ENCODE results near the gene PRRG3.
"Not testable (repeated sequence)": the region's sequence is repeated elsewhere in the genome, so short reads cannot be mapped to it uniquely, and the experiment has no call there.

PRRG3 gene

DNA sequence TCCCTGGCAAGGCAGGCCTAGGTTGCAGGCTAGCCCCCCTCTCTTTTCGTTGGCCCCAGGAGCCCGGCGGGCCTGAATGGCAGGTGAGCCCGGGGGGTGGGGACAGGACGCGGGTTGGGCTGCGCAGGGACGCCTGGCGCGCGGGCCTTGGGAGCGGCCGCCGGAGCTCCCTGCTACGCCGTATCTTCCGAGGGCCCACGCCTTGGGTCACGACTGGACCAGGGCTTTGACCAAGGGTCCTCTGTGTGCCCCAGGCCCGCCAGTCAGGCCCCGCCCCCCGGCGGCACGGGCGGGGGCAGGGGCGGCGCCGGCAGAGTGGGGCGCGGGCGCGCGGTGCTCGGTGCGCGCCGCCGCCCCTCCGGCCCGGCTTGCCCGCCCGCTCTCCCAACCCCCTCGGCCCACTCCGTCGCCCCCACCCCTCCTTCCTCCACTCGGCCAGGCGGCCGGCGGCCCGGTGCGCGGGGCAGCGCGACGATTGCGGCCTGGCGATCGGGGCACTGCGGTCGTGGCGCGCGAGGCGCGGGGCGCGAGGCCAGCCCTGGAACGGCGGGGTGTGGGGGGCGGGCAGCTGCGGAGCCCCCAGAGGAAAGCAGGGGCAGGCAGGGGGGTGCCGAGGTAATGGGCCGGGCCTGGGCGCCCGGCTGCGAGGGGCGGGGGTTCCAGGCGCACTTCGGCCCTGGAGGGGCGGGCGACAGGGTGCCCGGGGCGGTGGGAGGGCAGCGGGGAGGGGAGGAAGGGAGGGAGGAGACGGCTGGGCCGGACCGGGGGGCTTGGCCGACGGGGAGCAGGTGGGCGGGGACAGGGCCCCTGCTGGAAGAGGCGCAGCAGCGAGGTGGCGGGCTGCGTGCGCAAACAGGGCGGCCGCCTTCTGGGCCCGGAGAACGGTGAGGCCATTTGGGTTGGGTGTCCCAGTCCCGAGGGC lies at the start of gene PRRG3:
TSS of gene PRRG3 (plus strand) at position 798 of the 922 bp plus-strand sequence. CDS start 3,357 bp downstream, outside the sequence.
- Mint-ChIP-seq H3K27me3 (peaks cover 19% of the 10 kb centered on the region), H3K4me3 (no peak within 1 kb of the TSS), H3K27ac (no peak within 1 kb of the TSS), H3K36me3 (ENCODE audit: low read depth) (no peaks in the 10 kb centered on the region), H3K4me1 (ENCODE audit: low read depth) (no peaks in the 10 kb centered on the region), H3K9me3 (no peaks in the 10 kb centered on the region)

DNA sequence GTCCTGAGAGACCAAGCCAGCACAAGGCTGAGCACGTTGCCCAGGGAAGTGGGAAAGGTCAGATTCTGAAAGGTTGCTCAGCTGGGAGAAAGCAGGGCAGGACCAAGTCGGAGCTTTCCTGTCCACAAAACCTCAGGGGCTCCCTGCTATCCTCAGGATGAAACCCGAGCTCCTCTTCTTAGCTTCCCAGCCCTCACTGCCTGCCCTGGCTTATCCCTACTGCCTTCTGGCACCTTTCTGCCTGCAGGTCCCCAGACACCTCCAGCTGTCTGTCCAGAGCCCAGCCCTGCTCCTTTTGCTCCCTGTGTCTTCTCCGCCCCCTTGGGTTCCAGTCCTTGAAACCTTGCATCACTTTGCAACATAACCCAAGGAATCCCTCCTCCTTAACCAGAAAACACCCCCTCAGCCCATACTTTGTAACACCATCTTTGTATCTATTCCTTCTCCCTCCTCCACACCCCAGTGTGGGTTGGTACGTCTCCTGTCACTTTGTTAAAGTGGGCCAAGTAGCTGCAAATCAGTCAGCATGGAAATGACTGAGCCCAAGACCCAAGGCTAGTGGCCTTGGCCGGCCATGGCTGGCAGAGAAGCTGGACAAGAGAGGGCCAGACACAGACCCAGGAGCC lies 20.0 kb upstream of the PRRG3 start:
- Mint-ChIP-seq H3K4me1 (ENCODE audit: low read depth) (no peaks in the 10 kb centered on the region), H3K36me3 (ENCODE audit: low read depth) (no peaks in the 10 kb centered on the region), H3K27ac (no peak overlapping the region), H3K9me3 (no peaks in the 10 kb centered on the region), H3K4me3 (no peak overlapping the region), H3K27me3 (no peaks in the 10 kb centered on the region)

GRCh38 chrX:151676196-151676595 lies 19.1 kb upstream of the PRRG3 start:
- Mint-ChIP-seq H3K4me3 (no peak overlapping the region), H3K9me3 (no peaks in the 10 kb centered on the region), H3K27ac (no peak overlapping the region), H3K4me1 (ENCODE audit: low read depth) (no peaks in the 10 kb centered on the region), H3K27me3 (no peaks in the 10 kb centered on the region), H3K36me3 (ENCODE audit: low read depth) (no peaks in the 10 kb centered on the region)

GRCh38 chrX:151679798-151680402 lies 15.4 kb upstream of the PRRG3 start:
- Mint-ChIP-seq H3K27ac (no peak overlapping the region), H3K4me1 (ENCODE audit: low read depth) (no peaks in the 10 kb centered on the region), H3K4me3 (no peak overlapping the region), H3K27me3 (peaks cover 3% of the 10 kb centered on the region), H3K36me3 (ENCODE audit: low read depth) (no peaks in the 10 kb centered on the region), H3K9me3 (no peaks in the 10 kb centered on the region)

- Mint-ChIP-seq H3K27ac (no peak overlapping the region), H3K9me3 (no peaks in the 10 kb centered on the region), H3K36me3 (ENCODE audit: low read depth) (no peaks in the 10 kb centered on the region), H3K4me1 (ENCODE audit: low read depth) (no peaks in the 10 kb centered on the region), H3K27me3 (peaks cover 3% of the 10 kb centered on the region), H3K4me3 (no peak overlapping the region)
These were observed 14.5 kb upstream of the PRRG3 start for GRCh38 chrX:151680805-151681204.

DNA sequence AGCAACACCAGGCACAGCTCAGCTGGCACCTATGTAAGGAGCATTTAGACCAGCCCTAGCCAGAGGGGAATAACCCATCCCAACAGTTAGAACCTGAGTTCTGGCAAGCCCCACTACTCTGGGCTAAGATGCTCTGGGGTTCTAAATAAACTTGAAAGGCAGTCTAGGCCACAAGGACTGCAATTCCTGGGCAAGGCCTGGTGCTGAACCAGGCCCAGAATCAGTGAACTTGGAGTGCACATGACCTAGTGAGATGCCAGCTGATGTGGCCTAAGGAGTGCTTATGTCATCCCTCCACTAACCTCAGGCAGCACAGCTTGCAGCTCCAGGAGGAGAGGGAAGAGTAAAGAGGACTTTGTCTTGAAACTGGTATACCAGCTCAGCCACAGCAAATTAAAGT lies 7.6 kb upstream of the PRRG3 start:
- Mint-ChIP-seq H3K4me1 (ENCODE audit: low read depth) (no peaks in the 10 kb centered on the region), H3K36me3 (ENCODE audit: low read depth) (no peaks in the 10 kb centered on the region), H3K27me3 (no peaks in the 10 kb centered on the region), H3K27ac (no peak overlapping the region), H3K4me3 (no peak overlapping the region), H3K9me3 (no peaks in the 10 kb centered on the region)

DNA sequence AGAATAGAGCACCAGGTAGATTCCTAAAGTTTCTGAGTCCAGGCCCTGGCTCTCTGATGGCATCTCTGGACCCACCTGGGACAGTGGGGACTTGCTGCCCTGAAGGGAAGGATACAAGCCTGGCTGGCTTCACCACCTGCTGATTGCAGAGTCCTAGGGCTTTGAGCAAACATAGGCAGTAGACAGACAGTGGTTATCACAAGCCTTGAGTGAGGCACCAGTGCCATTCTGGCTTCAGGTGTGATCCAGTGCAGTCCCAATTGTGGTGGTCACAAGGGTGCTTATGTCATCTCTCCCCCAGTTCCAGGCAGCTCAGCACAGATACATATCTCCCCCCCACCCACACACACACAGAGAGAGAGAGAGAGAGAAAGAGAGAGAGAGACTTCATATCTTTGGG lies 6.6 kb upstream of the PRRG3 start:
- H3K4me3 Mint-ChIP-seq, result no peak overlapping the region
- no peaks in the 10 kb centered on the region for H3K9me3 Mint-ChIP-seq
- H3K4me1 Mint-ChIP-seq (ENCODE audit: low read depth), result no peaks in the 10 kb centered on the region

DNA sequence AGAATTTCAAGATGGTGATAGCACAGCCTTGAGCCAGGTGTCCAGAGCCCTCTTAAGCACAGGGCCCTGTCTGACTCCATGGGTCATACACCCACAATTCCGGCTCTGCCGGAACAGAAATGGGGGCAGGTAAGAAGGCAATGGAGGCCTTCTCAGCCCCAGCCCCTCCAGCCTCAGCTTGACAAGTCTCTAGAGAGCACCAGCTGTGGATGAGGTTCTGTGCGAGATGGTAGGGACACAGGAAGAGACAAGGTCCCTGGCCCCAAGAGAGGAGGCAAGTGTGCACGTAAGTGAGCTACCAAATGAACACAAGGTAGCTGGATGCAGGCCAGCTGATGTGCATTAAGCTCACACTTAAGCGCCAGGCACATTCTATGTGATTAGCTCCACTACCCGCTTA lies 2.4 kb upstream of the PRRG3 start:
- no peaks in the 10 kb centered on the region for H3K36me3 Mint-ChIP-seq (ENCODE audit: low read depth)
- H3K27ac Mint-ChIP-seq, result no peak overlapping the region
- H3K9me3 Mint-ChIP-seq, result no peaks in the 10 kb centered on the region
- no peak overlapping the region for H3K4me3 Mint-ChIP-seq
- no peaks in the 10 kb centered on the region for H3K4me1 Mint-ChIP-seq (ENCODE audit: low read depth)
- H3K27me3 Mint-ChIP-seq, result peaks cover 19% of the 10 kb centered on the region

More for the DNA sequence above, 6.6 kb upstream of the PRRG3 start:
- Mint-ChIP-seq H3K27ac (no peak overlapping the region), H3K27me3 (peaks cover 5% of the 10 kb centered on the region), H3K36me3 (ENCODE audit: low read depth) (no peaks in the 10 kb centered on the region)

DNA sequence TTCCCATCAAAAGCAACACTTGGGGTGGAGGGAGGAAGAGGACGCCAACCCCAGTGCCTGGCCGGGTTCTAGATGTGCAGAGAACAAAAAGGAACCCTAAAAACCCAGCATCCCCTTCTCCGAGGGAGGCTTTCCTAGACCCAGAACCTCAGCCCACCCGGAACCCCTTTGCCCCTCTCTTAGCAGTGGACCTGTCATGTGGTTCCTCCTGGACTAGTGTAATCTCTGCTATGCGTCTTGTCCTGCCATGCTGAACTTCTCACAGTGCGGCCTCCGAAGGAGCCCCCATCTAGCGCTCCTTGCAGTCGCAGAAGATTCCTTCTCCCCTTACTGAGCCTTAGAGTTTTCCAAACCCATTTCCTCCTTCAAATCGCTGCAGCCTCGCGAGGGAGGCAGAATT lies 1.1 kb upstream of the PRRG3 start:
- Mint-ChIP-seq H3K27me3 (peaks cover 19% of the 10 kb centered on the region), H3K27ac (no peak overlapping the region), H3K36me3 (ENCODE audit: low read depth) (no peaks in the 10 kb centered on the region), H3K9me3 (no peaks in the 10 kb centered on the region), H3K4me3 (no peak overlapping the region), H3K4me1 (ENCODE audit: low read depth) (no peaks in the 10 kb centered on the region)

DNA sequence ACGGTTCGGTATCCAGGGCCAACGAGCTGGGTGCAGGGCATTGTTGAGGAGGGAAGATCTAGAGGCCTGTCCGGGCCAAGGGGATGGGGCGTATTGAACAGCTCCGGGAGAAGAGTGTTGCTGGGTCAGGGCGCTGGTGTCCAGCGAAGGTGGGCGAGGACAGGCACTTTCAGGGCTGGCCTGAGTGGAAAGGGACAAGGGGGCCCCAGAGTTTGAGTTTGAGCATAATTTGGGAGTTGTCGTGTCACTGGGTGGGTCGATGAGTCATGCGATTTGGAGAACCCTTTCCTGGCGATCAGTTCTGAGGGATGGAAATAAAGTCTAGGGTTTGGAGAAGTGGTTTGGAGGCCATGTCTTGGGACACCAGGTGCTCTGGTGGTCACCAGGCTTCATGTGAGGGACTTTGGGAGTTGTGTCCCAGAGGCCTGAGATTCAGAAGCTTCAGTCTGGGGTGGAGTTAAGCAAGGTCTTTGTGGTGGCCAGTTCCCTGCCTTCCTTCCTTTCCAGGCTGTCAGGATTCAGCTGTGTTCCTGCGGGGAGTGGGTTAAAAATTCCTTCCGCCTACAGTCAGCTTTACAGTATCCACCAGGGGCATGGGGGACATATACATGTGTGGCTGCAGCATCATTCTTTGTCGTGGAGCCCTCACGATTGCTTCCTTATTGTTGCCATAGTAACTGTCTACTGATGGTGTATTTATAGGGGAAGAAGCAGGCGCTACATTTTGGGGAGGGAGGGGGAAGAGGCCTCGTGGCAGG lies 504 bp downstream of the PRRG3 start:
- no peaks in the 10 kb centered on the region for H3K4me1 Mint-ChIP-seq (ENCODE audit: low read depth)
- H3K27ac Mint-ChIP-seq, result no peak overlapping the region
- no peaks in the 10 kb centered on the region for H3K9me3 Mint-ChIP-seq
- H3K36me3 Mint-ChIP-seq (ENCODE audit: low read depth), result no peaks in the 10 kb centered on the region
- no peak overlapping the region for H3K4me3 Mint-ChIP-seq
- peaks cover 19% of the 10 kb centered on the region for H3K27me3 Mint-ChIP-seq

DNA sequence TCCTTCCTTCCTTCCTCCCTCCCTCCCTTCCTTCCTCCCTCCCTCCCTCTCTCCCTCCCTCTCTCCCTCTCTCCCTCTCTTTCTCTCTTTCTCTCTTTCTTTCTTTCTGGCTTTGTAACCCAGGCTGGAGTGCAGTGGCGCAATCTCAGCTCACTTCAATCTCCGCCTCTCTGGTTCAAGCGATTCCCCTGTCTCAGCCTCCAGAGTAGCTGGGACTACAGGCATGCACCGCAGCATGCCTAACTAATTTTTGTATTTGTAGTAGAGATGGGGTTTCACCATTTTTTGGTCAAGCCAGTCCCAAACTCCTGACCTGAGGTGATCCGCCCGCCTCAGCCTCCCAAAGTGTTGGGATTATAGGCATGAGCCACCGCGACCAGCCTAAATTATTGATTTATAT lies 1.8 kb downstream of the PRRG3 start:
- H3K4me3 Mint-ChIP-seq; H3K27ac Mint-ChIP-seq; H3K36me3 Mint-ChIP-seq (ENCODE audit: low read depth); H3K4me1 Mint-ChIP-seq (ENCODE audit: low read depth); H3K9me3 Mint-ChIP-seq: not testable (repeated sequence)
- peaks cover 19% of the 10 kb centered on the region for H3K27me3 Mint-ChIP-seq

DNA sequence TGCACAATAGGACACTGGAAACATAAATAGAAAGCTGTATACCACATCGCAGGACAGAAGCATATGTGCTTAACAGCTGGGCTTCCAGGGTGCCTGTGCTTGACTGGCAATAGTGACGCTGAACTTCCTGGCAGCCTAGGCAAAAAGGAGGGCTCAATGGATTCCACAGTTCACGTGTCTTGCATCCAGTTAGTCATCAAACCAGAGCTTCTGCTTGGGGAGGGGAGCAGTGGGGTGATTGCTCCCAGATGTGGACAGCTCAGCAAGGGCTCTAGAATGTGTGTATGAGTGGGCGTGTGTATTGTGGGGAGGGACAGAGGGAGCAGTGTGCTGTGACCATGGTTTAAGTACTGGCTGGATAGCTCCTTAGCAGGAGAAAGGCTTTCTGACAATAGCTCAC lies 2.3 kb downstream of the PRRG3 start:
- Mint-ChIP-seq H3K27me3 (peaks cover 19% of the 10 kb centered on the region), H3K36me3 (ENCODE audit: low read depth) (no peaks in the 10 kb centered on the region), H3K4me1 (ENCODE audit: low read depth) (no peaks in the 10 kb centered on the region), H3K4me3 (no peak overlapping the region), H3K27ac (no peak overlapping the region), H3K9me3 (no peaks in the 10 kb centered on the region)

GRCh38 chrX:151698485-151698884 lies 3.2 kb downstream of the PRRG3 start:
- Mint-ChIP-seq H3K27ac (no peak overlapping the region), H3K9me3 (no peaks in the 10 kb centered on the region), H3K27me3 (peaks cover 16% of the 10 kb centered on the region), H3K4me3 (no peak overlapping the region), H3K36me3 (ENCODE audit: low read depth) (no peaks in the 10 kb centered on the region), H3K4me1 (ENCODE audit: low read depth) (no peaks in the 10 kb centered on the region)

GRCh38 chrX:151699746-151700145 lies 4.5 kb downstream of the PRRG3 start:
- no peaks in the 10 kb centered on the region for H3K36me3 Mint-ChIP-seq (ENCODE audit: low read depth)

GRCh38 chrX:151700581-151700980 lies 5.3 kb downstream of the PRRG3 start:
- Mint-ChIP-seq H3K27ac (no peak overlapping the region), H3K36me3 (ENCODE audit: low read depth) (no peaks in the 10 kb centered on the region), H3K4me3 (no peak overlapping the region), H3K9me3 (no peaks in the 10 kb centered on the region), H3K27me3 (peaks cover 11% of the 10 kb centered on the region), H3K4me1 (ENCODE audit: low read depth) (no peaks in the 10 kb centered on the region)

More at GRCh38 chrX:151699746-151700145, 4.5 kb downstream of the PRRG3 start:
- Mint-ChIP-seq H3K27ac (no peak overlapping the region), H3K4me3 (no peak overlapping the region), H3K4me1 (ENCODE audit: low read depth) (no peaks in the 10 kb centered on the region), H3K27me3 (peaks cover 13% of the 10 kb centered on the region), H3K9me3 (no peaks in the 10 kb centered on the region)
